HEK293 (cell line): ENCODE measurements around the gene CCDC85C.
A peak's percentile ranks its signal among the peaks of the same experiment; 100 is the strongest.

Source experiments
- CTCF ChIA-PET: fragments of 350-600 bp; formaldehyde crosslinking; extraction: SDS; loops from one replicate; lab custom pipeline; 2021; ENCODE audit warnings: antibody characterized with exemption; lab: Yijun Ruan, JAX
- POLR2A ChIA-PET: fragments of 300-600 bp; formaldehyde crosslinking; extraction: SDS; loops from one replicate; lab custom pipeline; 2020; ENCODE audit warnings: antibody characterized with exemption, inconsistent platforms; lab: Yijun Ruan, JAX
- H3K27ac ChIP-seq: fragments of 200-500 bp; sonication (Bioruptor generic); 2 replicates; pipeline ENCODE4 v1.5.1; 2014; ENCODE audit warnings: low read depth, low read length, control low read depth, inconsistent platforms; ENCODE audit errors: extremely low read depth
- H3K36me3 ChIP-seq, 2 experiments: fragments of 200-500 bp in 1 of 2; sonication (Bioruptor generic) in 1 of 2; 1 replicate in 1 of 2; 2 replicates in 1 of 2; pipeline ENCODE4 v1.5.1; 2014 to 2017; ENCODE audit warnings: inconsistent platforms in 2 of 2, low read length in 2 of 2; ENCODE audit not compliant: control insufficient read depth in 2 of 2, insufficient read depth in 1 of 2
- H3K4me1 ChIP-seq: fragments of 200-500 bp; sonication (Bioruptor generic); 2 replicates; pipeline ENCODE4 v1.5.1; 2014; ENCODE audit warnings: mild to moderate bottlenecking, low read length, inconsistent platforms; ENCODE audit not compliant: control insufficient read depth, insufficient read depth
- H3K4me3 ChIP-seq: 2 replicates; pipeline ENCODE4 v1.5.1; 2011; ENCODE audit warnings: low read depth, mild to moderate bottlenecking, control low read depth, low read length, moderate library complexity
- H3K9me3 ChIP-seq: fragments of 200-500 bp; sonication (Bioruptor generic); 2 replicates; pipeline ENCODE4 v1.5.1; 2014; ENCODE audit warnings: low read depth, low read length, inconsistent platforms; ENCODE audit not compliant: control insufficient read depth, insufficient read depth
- EGR2 ChIP-seq: fragments of 450-650 bp; formaldehyde crosslinking; IDR thresholded peaks from 2 replicates; pipeline ENCODE4 v1.5.1; 2016; ENCODE audit warnings: low read depth, missing biosample characterization, missing genetic modification characterization
- MYNN ChIP-seq: fragments of 450-650 bp; formaldehyde crosslinking; IDR thresholded peaks from 2 replicates; pipeline ENCODE4 v1.5.1; 2016; ENCODE audit warnings: missing biosample characterization, missing genetic modification characterization, borderline replicate concordance
- PRDM10 ChIP-seq: fragments of 450-650 bp; formaldehyde crosslinking; IDR thresholded peaks from 2 replicates; pipeline ENCODE4 v1.5.1; 2016; ENCODE audit warnings: missing biosample characterization, missing genetic modification characterization
- REST ChIP-seq: fragments of 450-650 bp; formaldehyde crosslinking; IDR thresholded peaks from 2 replicates; pipeline ENCODE4 v1.5.1; 2016; ENCODE audit warnings: missing biosample characterization, missing genetic modification characterization
- ZBTB8A ChIP-seq: fragments of 450-650 bp; formaldehyde crosslinking; IDR thresholded peaks from 2 replicates; pipeline ENCODE4 v1.5.1; 2016; ENCODE audit warnings: missing biosample characterization, missing genetic modification characterization
- ZEB2 ChIP-seq: fragments of 450-650 bp; formaldehyde crosslinking; IDR thresholded peaks from 2 replicates; pipeline ENCODE4 v1.5.1; 2016; ENCODE audit warnings: missing biosample characterization, missing genetic modification characterization
- ZFHX2 ChIP-seq: fragments of 450-650 bp; formaldehyde crosslinking; conservative IDR thresholded peaks from 2 replicates; pipeline ENCODE4 v1.5.1; 2016; ENCODE audit warnings: missing biosample characterization, missing genetic modification characterization
- ZIC2 ChIP-seq: fragments of 450-650 bp; formaldehyde crosslinking; IDR thresholded peaks from 2 replicates; pipeline ENCODE4 v1.5.1; 2016; ENCODE audit warnings: missing biosample characterization, missing genetic modification characterization
- ZNF211 ChIP-seq: fragments of 450-650 bp; formaldehyde crosslinking; IDR thresholded peaks from 2 replicates; pipeline ENCODE4 v1.5.1; 2016; ENCODE audit warnings: low read depth, missing biosample characterization, missing genetic modification characterization
- ZNF335 ChIP-seq: fragments of 450-650 bp; formaldehyde crosslinking; conservative IDR thresholded peaks from 2 replicates; pipeline ENCODE4 v1.5.1; 2016; ENCODE audit warnings: missing biosample characterization, missing genetic modification characterization
- ZNF518A ChIP-seq: fragments of 450-650 bp; formaldehyde crosslinking; conservative IDR thresholded peaks from 2 replicates; pipeline ENCODE4 v1.5.1; 2016; ENCODE audit warnings: low read depth, missing biosample characterization, missing genetic modification characterization
- ZNF580 ChIP-seq: fragments of 450-650 bp; formaldehyde crosslinking; IDR thresholded peaks from 2 replicates; pipeline ENCODE4 v1.5.1; 2016; ENCODE audit warnings: missing biosample characterization, missing genetic modification characterization
- ZNF585B ChIP-seq: fragments of 450-650 bp; formaldehyde crosslinking; IDR thresholded peaks from 2 replicates; pipeline ENCODE4 v1.5.1; 2016; ENCODE audit warnings: missing biosample characterization, missing genetic modification characterization
- ZNF600 ChIP-seq: fragments of 450-650 bp; formaldehyde crosslinking; IDR thresholded peaks from 2 replicates; pipeline ENCODE4 v1.5.1; 2016; ENCODE audit warnings: missing biosample characterization, missing genetic modification characterization
- ZSCAN23 ChIP-seq: fragments of 450-650 bp; formaldehyde crosslinking; IDR thresholded peaks from 2 replicates; pipeline ENCODE4 v1.5.1; 2016; ENCODE audit warnings: missing biosample characterization, missing genetic modification characterization

CCDC85C gene

GRCh38 chr14:99576761-99577705 lies 27.0 kb downstream of the CCDC85C start:
- H3K9me3 ChIP-seq = no peaks in the 10 kb centered on the region
- peaks cover 39% of the 10 kb centered on the region for H3K4me1 ChIP-seq
- H3K36me3 ChIP-seq = no peaks in the 10 kb centered on the region
- ChIA-PET CTCF (interaction anchor here (1.2 to 1.9 kb wide), 2 partner anchors 22 to 111 kb away, joined by 3 to 6 read pairs; no protein-coding TSS in a partner anchor), POLR2A (no interaction called here)
- TF ChIP-seq ZFHX2 (tag by site-specific recombination) (peak; percentile 59), ZSCAN23 (tag by site-specific recombination) (no peak), ZBTB8A (tag by site-specific recombination) (0 out of 2 replicates have a peak, but pooled peaks have one; percentile 4), ZNF580 (tag by site-specific recombination) (peak; percentile 68; the same call in 1 of the 2 replicates), MYNN (no peak), EGR2 (tag by site-specific recombination) (peak; percentile 8; the same call in 1 of the 2 replicates), PRDM10 (peak; percentile 10; the same call in 1 of the 2 replicates), ZIC2 (tag by site-specific recombination) (peak; percentile 36), ZNF335 (no peak), ZNF600 (tag by site-specific recombination) (peak; percentile 59; the same call in 1 of the 2 replicates)
- H3K27ac ChIP-seq = no peak overlapping the region
- H3K4me3 ChIP-seq = no peak overlapping the region

GRCh38 chr14:99576304-99576703 lies 27.7 kb downstream of the CCDC85C start:
- Histone ChIP-seq H3K27ac (no peak overlapping the region), H3K9me3 (no peaks in the 10 kb centered on the region), H3K4me3 (no peak overlapping the region), H3K36me3 (no peaks in the 10 kb centered on the region), H3K4me1 (peaks cover 46% of the 10 kb centered on the region)
- CTCF ChIA-PET = interaction anchor here (1.0 to 1.9 kb wide), 4 partner anchors 21 to 112 kb away, joined by 3 to 6 read pairs (median 4); no protein-coding TSS in a partner anchor
- POLR2A ChIA-PET = interaction anchor here (1.0 kb wide), 1 partner anchor 26 kb away, joined by 3 read pairs; no protein-coding TSS in a partner anchor
- TF ChIP-seq ZEB2 (no peak), ZNF211 (tag by site-specific recombination) (no peak), REST (tag by site-specific recombination) (peak; percentile 71), ZNF585B (tag by site-specific recombination) (no peak), PRDM10 (peak; percentile 91), ZNF518A (tag by site-specific recombination) (no peak), MYNN (no peak)
